ENCODE results near the gene TMEM191B.
"Not testable (repeated sequence)": the region's sequence is repeated elsewhere in the genome, so short reads cannot be mapped to it uniquely, and the experiment has no call there.

The TMEM191B gene

GRCh38 chr22:18539994-18540393 lies 12.4 kb downstream of the TMEM191B start:
- not testable (repeated sequence) for H2BK120ac ChIP-seq (ENCODE audit: low read depth, low read length); H3K79me1 ChIP-seq (replicated peaks; ENCODE audit: low read length, poor library complexity, severe bottlenecking); H4K8ac ChIP-seq (ENCODE audit: low read length); H2AK5ac ChIP-seq (ENCODE audit: low read length, severe bottlenecking); H3K4me1 ChIP-seq (ENCODE audit: control insufficient read depth, insufficient read depth, low read depth, low read length); H2AFZ ChIP-seq (ENCODE audit: low read depth, low read length); H2BK15ac ChIP-seq (ENCODE audit: low read depth, poor library complexity, severe bottlenecking); H3K4me3 ChIP-seq (ENCODE audit: insufficient read depth in 1 of 2, low read depth in 1 of 2, low read length in 2 of 2); H3K23ac ChIP-seq (ENCODE audit: low read length in 2 of 2); H3K9ac ChIP-seq (ENCODE audit: low read length); H2BK5ac ChIP-seq (ENCODE audit: low read depth, low read length, poor library complexity, severe bottlenecking); H3K4ac ChIP-seq (ENCODE audit: low read depth in 1 of 2, low read length in 2 of 2); H3K18ac ChIP-seq (ENCODE audit: low read depth in 1 of 2, low read length in 2 of 2); H3K27ac ChIP-seq (ENCODE audit: low read length, poor library complexity, severe bottlenecking); DNase-seq; H3K9me3 ChIP-seq (ENCODE audit: control insufficient read depth, low read length); H3K27me3 ChIP-seq (ENCODE audit: control insufficient read depth in 1 of 2, insufficient read depth in 1 of 2, low read length in 2 of 2); H2BK12ac ChIP-seq (ENCODE audit: low read length in 2 of 2); H4K91ac ChIP-seq (ENCODE audit: low read length); H3K4me2 ChIP-seq (ENCODE audit: low read length, poor library complexity, severe bottlenecking); H3K14ac ChIP-seq (ENCODE audit: low read length in 2 of 2); H3K36me3 ChIP-seq (ENCODE audit: control insufficient read depth in 1 of 2, insufficient read depth in 2 of 2, low read depth in 1 of 2, low read length in 2 of 2)
- no CpG with 5 or more reads among the region's 6 CpGs for WGBS

DNA sequence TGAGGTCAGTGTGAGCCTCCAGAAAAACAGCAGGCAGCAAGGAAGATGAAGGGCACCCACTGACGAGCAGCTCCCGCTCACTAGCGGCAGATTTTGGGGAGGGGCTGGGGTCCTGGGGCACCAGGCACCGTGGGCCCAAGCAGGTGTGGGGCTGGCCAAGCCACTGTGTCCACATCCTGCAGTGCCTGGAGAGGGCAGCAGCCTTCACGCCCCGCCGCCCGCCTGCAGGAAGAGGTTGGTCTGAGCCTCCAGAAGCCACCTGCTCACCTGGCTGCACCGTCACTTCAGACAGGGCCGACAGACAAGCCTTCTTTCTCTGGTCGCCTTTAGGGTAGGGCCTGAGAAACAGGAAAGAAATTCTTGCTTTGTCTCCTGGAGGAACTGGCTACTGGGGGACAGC lies 15.8 kb downstream of the TMEM191B start:
- WGBS: no CpG with 5 or more reads among the region's 11 CpGs
- H4K8ac ChIP-seq (ENCODE audit: low read length); H3K23ac ChIP-seq (ENCODE audit: low read length in 2 of 2); H2BK12ac ChIP-seq (ENCODE audit: low read length in 2 of 2); H3K18ac ChIP-seq (ENCODE audit: low read depth in 1 of 2, low read length in 2 of 2); H3K9me3 ChIP-seq (ENCODE audit: control insufficient read depth, low read length); H3K14ac ChIP-seq (ENCODE audit: low read length in 2 of 2); H3K79me1 ChIP-seq (replicated peaks; ENCODE audit: low read length, poor library complexity, severe bottlenecking); H3K27me3 ChIP-seq (ENCODE audit: control insufficient read depth in 1 of 2, insufficient read depth in 1 of 2, low read length in 2 of 2); H2BK120ac ChIP-seq (ENCODE audit: low read depth, low read length); H3K4me1 ChIP-seq (ENCODE audit: control insufficient read depth, insufficient read depth, low read depth, low read length); H3K9ac ChIP-seq (ENCODE audit: low read length); H2AK5ac ChIP-seq (ENCODE audit: low read length, severe bottlenecking); H3K4me3 ChIP-seq (ENCODE audit: insufficient read depth in 1 of 2, low read depth in 1 of 2, low read length in 2 of 2); H2BK5ac ChIP-seq (ENCODE audit: low read depth, low read length, poor library complexity, severe bottlenecking); H3K4me2 ChIP-seq (ENCODE audit: low read length, poor library complexity, severe bottlenecking); H2AFZ ChIP-seq (ENCODE audit: low read depth, low read length); H3K27ac ChIP-seq (ENCODE audit: low read length, poor library complexity, severe bottlenecking); DNase-seq; H2BK15ac ChIP-seq (ENCODE audit: low read depth, poor library complexity, severe bottlenecking); H4K91ac ChIP-seq (ENCODE audit: low read length); H3K36me3 ChIP-seq (ENCODE audit: control insufficient read depth in 1 of 2, insufficient read depth in 2 of 2, low read depth in 1 of 2, low read length in 2 of 2); H3K4ac ChIP-seq (ENCODE audit: low read depth in 1 of 2, low read length in 2 of 2): not testable (repeated sequence)

DNA sequence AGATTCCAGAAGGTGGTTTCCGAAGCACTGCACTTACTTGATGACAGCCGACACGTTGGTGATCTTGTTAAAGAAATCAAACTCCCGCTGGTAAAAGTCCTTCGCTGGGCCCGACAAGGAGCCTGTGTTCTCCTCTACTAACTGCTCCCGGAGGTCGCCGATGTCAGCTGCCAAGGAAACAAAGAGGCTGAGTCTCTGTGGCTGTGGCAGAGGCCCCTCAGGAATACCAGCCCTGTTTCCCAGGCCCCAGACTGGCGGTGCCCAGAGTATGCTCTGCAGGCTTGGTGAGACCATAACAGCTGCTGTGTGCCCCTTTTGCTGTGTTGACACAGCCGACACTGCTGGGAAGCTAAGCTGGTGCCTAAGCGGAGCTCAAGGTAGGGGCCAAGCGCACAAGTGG lies 17.0 kb downstream of the TMEM191B start:
- not testable (repeated sequence) for H4K91ac ChIP-seq (ENCODE audit: low read length); H3K4me3 ChIP-seq (ENCODE audit: insufficient read depth in 1 of 2, low read depth in 1 of 2, low read length in 2 of 2); H3K9me3 ChIP-seq (ENCODE audit: control insufficient read depth, low read length); H3K18ac ChIP-seq (ENCODE audit: low read depth in 1 of 2, low read length in 2 of 2); H3K79me1 ChIP-seq (replicated peaks; ENCODE audit: low read length, poor library complexity, severe bottlenecking); H4K8ac ChIP-seq (ENCODE audit: low read length); H3K14ac ChIP-seq (ENCODE audit: low read length in 2 of 2); H2BK12ac ChIP-seq (ENCODE audit: low read length in 2 of 2); H2BK120ac ChIP-seq (ENCODE audit: low read depth, low read length); DNase-seq; H2AK5ac ChIP-seq (ENCODE audit: low read length, severe bottlenecking); H3K36me3 ChIP-seq (ENCODE audit: control insufficient read depth in 1 of 2, insufficient read depth in 2 of 2, low read depth in 1 of 2, low read length in 2 of 2); H2BK15ac ChIP-seq (ENCODE audit: low read depth, poor library complexity, severe bottlenecking); H3K23ac ChIP-seq (ENCODE audit: low read length in 2 of 2); H3K27me3 ChIP-seq (ENCODE audit: control insufficient read depth in 1 of 2, insufficient read depth in 1 of 2, low read length in 2 of 2); H3K4me2 ChIP-seq (ENCODE audit: low read length, poor library complexity, severe bottlenecking); H3K9ac ChIP-seq (ENCODE audit: low read length); H2AFZ ChIP-seq (ENCODE audit: low read depth, low read length); H3K4ac ChIP-seq (ENCODE audit: low read depth in 1 of 2, low read length in 2 of 2); H3K27ac ChIP-seq (ENCODE audit: low read length, poor library complexity, severe bottlenecking); H2BK5ac ChIP-seq (ENCODE audit: low read depth, low read length, poor library complexity, severe bottlenecking); H3K4me1 ChIP-seq (ENCODE audit: control insufficient read depth, insufficient read depth, low read depth, low read length)
- no CpG with 5 or more reads among the region's 13 CpGs for WGBS

GRCh38 chr22:18549458-18550179 lies 22.0 kb downstream of the TMEM191B start:
- DNase-seq: not testable (repeated sequence)

More at GRCh38 chr22:18549458-18550179, 22.0 kb downstream of the TMEM191B start:
- H3K4me2 ChIP-seq (ENCODE audit: low read length, poor library complexity, severe bottlenecking); H3K27ac ChIP-seq (ENCODE audit: low read length, poor library complexity, severe bottlenecking); H3K14ac ChIP-seq (ENCODE audit: low read length in 2 of 2); H2BK12ac ChIP-seq (ENCODE audit: low read length in 2 of 2); H3K27me3 ChIP-seq (ENCODE audit: control insufficient read depth in 1 of 2, insufficient read depth in 1 of 2, low read length in 2 of 2); H2AFZ ChIP-seq (ENCODE audit: low read depth, low read length); H2BK15ac ChIP-seq (ENCODE audit: low read depth, poor library complexity, severe bottlenecking); H3K9me3 ChIP-seq (ENCODE audit: control insufficient read depth, low read length); H3K36me3 ChIP-seq (ENCODE audit: control insufficient read depth in 1 of 2, insufficient read depth in 2 of 2, low read depth in 1 of 2, low read length in 2 of 2); H3K4me1 ChIP-seq (ENCODE audit: control insufficient read depth, insufficient read depth, low read depth, low read length); H4K91ac ChIP-seq (ENCODE audit: low read length); H3K18ac ChIP-seq (ENCODE audit: low read depth in 1 of 2, low read length in 2 of 2); H3K4ac ChIP-seq (ENCODE audit: low read depth in 1 of 2, low read length in 2 of 2); H3K23ac ChIP-seq (ENCODE audit: low read length in 2 of 2); H2BK5ac ChIP-seq (ENCODE audit: low read depth, low read length, poor library complexity, severe bottlenecking); H3K4me3 ChIP-seq (ENCODE audit: insufficient read depth in 1 of 2, low read depth in 1 of 2, low read length in 2 of 2); H3K9ac ChIP-seq (ENCODE audit: low read length); H4K8ac ChIP-seq (ENCODE audit: low read length); H3K79me1 ChIP-seq (replicated peaks; ENCODE audit: low read length, poor library complexity, severe bottlenecking); H2AK5ac ChIP-seq (ENCODE audit: low read length, severe bottlenecking); H2BK120ac ChIP-seq (ENCODE audit: low read depth, low read length): not testable (repeated sequence)
- WGBS: 50% methylated on average over 2 of the region's 13 CpGs

Measured in mesenchymal stem cell (in vitro differentiated cells and primary cell).